Activated CD4-positive, alpha-beta memory T cell treated with anti-CD3 and anti-CD28 coated beads for 36 hours (primary cell): Measurements from ENCODE around the gene PAPSS1. TPM values are rescaled to one million over a fixed set of nuclear protein-coding genes. Genes with fewer than 3 reads are reported as not detected.

Source experiments
- CTCF ChIA-PET: fragments of 350-600 bp; sonication (Branson Sonifier 250); formaldehyde crosslinking; loops from one replicate; lab custom pipeline; 2021; ENCODE audit warnings: antibody characterized with exemption, inconsistent platforms; lab: Charles Lee
- POLR2A ChIA-PET: fragments of 350-600 bp; sonication (Branson Sonifier 250); formaldehyde crosslinking; loops from one replicate; lab custom pipeline; 2021; ENCODE audit warnings: antibody characterized with exemption; lab: Charles Lee
- DNase-seq: peaks from one replicate; pipeline ENCODE4 v3.0.0-alpha.2; 2020
- H3K27ac Mint-ChIP-seq: one replicate; pipeline ENCODE4 v1.8.0; 2021; ENCODE audit warnings: mixed read lengths
- H3K27me3 Mint-ChIP-seq: one replicate; pipeline ENCODE4 v1.8.0; 2021; ENCODE audit warnings: mixed read lengths
- H3K36me3 Mint-ChIP-seq: one replicate; pipeline ENCODE4 v1.8.0; 2021; ENCODE audit warnings: mixed read lengths
- H3K4me1 Mint-ChIP-seq: one replicate; pipeline ENCODE4 v1.8.0; 2021; ENCODE audit warnings: low read depth, mixed read lengths
- H3K4me3 Mint-ChIP-seq: one replicate; pipeline ENCODE4 v1.8.0; 2021; ENCODE audit warnings: mild to moderate bottlenecking, mixed read lengths
- H3K9me3 Mint-ChIP-seq: one replicate; pipeline ENCODE4 v1.8.0; 2021; ENCODE audit warnings: mixed read lengths
- intact Hi-C: fragments of 100-400 bp; cut with micrococcal nuclease; formaldehyde crosslinking; loops from one replicate; pipeline ENCODE4 v1.15.1; 2023
- total RNA-seq, 2 experiments: library from RNA; stranded (reverse); gene quantifications; one replicate each; pipeline ENCODE4 v1.2.3, GENCODE V29; 2021

The PAPSS1 gene
- total RNA-seq, 2 experiments from 2014 or later, result 33.0 to 34.9 TPM

DNA sequence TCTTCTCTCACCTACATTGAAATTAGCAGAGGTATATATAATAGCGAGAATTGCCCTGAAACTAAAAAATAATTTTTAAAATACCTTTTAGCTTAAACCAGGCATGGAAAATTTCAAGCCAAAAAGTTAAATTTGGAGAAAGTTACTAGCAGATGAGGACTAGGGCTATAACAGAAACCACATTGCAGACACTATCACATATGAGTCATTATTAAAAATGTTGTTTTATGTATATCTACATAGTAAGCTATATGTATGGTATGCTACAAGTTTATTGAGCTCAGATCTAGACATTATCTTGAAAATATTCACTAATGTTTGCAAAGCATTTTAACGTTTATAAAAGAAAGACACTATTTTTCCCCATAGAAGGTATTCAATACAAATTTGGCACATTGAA lies 147.8 kb downstream of the PAPSS1 start:
- CTCF ChIA-PET, result no interaction called here
- no peaks in the 10 kb centered on the region for H3K4me1 Mint-ChIP-seq
- H3K27me3 Mint-ChIP-seq, result peaks cover 1% of the 10 kb centered on the region
- no peak for DNase-seq
- intact Hi-C loops, result no loop called here
- POLR2A ChIA-PET, result no interaction called here
- no peak overlapping the region for H3K27ac Mint-ChIP-seq
- H3K4me3 Mint-ChIP-seq, result no peak overlapping the region
- H3K9me3 Mint-ChIP-seq, result no peaks in the 10 kb centered on the region
- no peaks in the 10 kb centered on the region for H3K36me3 Mint-ChIP-seq

DNA sequence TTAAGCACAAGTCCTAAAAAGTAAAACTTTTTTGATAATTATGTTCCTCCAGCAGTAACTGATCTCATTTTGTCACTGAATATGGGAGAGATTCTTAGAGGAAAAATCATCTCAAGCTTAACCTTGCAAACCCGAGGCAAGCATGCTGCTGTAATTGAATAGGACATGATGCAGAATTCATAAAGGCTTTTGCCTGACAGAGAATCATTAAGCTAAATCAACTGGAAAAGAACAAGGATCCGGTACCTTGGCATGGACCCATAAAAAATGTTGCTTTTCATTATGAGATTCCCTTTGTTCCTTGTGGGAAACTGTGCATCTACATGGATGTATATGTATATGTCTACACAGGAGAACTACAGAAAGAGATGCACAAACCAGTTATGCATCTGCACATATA lies 149.1 kb downstream of the PAPSS1 start:
- no peaks in the 10 kb centered on the region for H3K9me3 Mint-ChIP-seq
- H3K27ac Mint-ChIP-seq, result no peak overlapping the region
- H3K36me3 Mint-ChIP-seq, result no peaks in the 10 kb centered on the region
- H3K4me3 Mint-ChIP-seq, result no peak overlapping the region
- CTCF ChIA-PET, result interaction anchor here (0.7 kb wide), 1 partner anchor 29 kb away, joined by 3 read pairs; no protein-coding TSS in a partner anchor
- no peak for DNase-seq
- intact Hi-C loops, result no loop called here
- H3K27me3 Mint-ChIP-seq, result peaks cover 1% of the 10 kb centered on the region
- POLR2A ChIA-PET, result no interaction called here
- H3K4me1 Mint-ChIP-seq, result no peaks in the 10 kb centered on the region

DNA sequence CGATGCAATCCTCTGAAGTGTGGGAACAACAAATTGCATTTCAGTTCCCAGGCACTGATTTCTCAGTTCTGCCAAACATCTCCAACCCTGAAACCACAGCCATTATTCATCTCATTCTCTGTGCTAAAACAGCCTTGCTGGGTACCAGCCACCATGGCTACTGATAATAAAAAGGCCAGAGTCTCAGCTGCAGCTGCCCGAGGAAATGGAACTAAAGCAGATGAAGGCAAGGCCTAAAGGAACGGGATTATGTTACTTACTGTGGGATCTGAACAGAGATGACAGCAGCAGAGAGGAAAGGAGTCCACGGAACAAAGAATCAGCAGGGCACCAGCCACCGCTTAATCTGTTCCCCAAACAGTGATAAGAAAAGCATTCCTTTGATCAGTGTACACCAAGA lies 155.7 kb downstream of the PAPSS1 start:
- Mint-ChIP-seq H3K27ac (no peak overlapping the region), H3K9me3 (peaks cover 8% of the 10 kb centered on the region), H3K36me3 (no peaks in the 10 kb centered on the region), H3K4me3 (no peak overlapping the region), H3K4me1 (no peaks in the 10 kb centered on the region), H3K27me3 (peaks cover 6% of the 10 kb centered on the region)
- intact Hi-C loops, result no loop called here
- CTCF ChIA-PET, result interaction anchor here (0.6 kb wide), 1 partner anchor 171 kb away, joined by 3 read pairs; no protein-coding TSS in a partner anchor
- DNase-seq, result no peak
- POLR2A ChIA-PET, result no interaction called here

Other genes starting within 250 kb of the PAPSS1 start
- under 1 TPM; 0.36 to 0.76 TPM for gene SGMS2, start 104.7 kb upstream of the PAPSS1 start, total RNA-seq
- gene CYP2U1, start 211.3 kb upstream of the PAPSS1 start, total RNA-seq, result 1 to 10 TPM; 1.2 to 1.5 TPM